HG03558 (cell line): Measurements from ENCODE around the gene SIGLEC7.

Experiments used
- ATAC-seq: cut with Tn5 transposase; IDR thresholded peaks from one replicate; pipeline ENCODE4 v1.9.1; 2021; ENCODE audit warnings: moderate number of reproducible peaks; ENCODE audit not compliant: unreplicated experiment; ENCODE audit errors: extremely low read depth

The SIGLEC7 gene

DNA sequence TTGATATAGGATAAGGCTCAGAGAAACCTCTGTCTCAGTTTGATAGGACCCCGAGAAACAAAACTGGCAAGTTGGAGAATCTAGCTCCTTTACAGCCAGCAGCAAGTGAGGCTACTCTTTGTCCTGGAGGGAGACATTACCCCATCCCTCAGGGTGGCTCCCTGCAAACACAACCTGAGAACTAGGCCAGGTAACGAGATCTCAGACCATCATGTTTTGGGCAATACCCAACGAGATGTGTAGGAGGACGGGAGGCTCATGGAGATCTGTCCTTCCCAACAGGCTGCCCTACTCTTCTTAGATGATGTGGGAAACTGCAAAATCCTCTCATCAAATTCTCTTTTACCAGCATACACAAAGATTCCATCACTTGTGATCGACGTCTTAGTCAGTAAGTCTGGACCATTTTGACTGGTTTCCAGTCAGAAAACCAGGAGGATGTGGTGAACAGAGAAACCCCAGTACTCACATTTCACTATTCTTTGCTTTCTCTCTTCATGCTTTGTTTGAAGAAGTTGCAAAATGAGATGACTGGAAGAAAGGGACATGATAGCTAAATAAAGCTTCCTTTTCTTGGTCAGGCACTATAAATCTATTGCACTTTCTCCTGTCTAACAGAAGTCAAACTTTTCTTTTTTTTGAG, 27.9 kb upstream of the SIGLEC7 start:
- ATAC-seq, result no peak

DNA sequence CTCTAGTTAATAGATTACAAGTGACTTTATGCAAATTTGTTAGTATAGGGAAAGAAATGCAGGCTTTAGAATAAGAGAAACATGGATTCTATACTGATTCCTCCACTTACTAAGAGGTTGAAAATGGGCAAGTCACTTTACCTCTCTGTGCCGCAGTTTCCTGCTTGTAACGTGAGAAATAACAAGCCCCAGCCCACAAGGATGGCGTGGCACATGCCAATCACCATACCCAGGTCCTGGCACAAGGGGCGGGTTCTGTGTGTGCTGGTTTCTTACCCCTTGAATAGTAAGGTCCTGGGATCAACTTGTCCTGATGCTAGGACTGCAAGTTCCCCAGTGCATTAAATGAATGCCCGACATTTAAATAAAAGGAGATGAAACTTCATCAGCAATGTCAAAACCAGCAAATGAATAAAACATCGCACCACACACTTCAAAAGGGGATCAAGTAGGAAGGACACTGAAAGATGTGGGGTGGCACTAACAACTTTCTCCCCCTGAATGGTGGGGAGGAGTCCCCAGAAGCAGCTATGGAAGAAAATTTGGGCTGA, 25.3 kb upstream of the SIGLEC7 start:
- no peak for ATAC-seq

DNA sequence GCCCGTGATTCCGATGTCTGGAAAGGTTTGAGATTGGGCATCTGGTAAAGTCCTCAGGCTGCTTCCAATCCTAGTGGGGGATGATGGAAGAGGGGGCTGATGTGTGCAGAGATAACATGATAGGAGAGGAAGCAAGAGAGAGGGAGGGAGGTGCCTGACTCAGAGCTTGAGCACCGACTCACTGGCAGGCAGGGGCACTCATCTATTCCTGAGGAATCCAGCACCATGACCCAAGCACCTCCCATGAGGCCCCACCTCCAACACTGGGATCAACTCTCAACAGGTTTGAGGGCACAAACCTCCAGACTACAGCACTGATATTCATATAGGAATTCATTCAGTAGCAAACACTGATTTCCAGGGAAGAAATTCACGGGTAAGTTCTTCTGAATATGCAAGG, 23.0 kb upstream of the SIGLEC7 start:
- ATAC-seq, result no peak

DNA sequence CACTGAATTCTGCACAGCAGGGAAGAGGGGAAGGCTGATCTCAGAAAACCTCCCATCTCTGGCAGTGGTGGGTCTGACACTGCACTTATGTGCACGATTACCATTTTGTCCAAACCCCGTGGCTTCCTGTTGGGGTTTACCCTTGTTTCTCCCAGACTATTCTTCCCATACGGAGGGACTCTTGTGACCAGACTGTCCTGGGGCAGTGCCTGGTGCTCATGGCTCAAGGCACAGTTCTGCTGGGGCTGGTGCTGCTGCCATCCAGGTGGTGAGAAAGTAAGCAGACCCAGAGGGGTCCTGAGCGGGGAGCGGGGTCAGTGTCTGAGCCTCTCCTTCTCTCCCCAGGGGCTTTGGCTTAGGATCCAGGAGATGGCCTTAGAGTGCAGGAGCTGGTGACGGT, 22.5 kb upstream of the SIGLEC7 start:
- ATAC-seq, result no peak

DNA sequence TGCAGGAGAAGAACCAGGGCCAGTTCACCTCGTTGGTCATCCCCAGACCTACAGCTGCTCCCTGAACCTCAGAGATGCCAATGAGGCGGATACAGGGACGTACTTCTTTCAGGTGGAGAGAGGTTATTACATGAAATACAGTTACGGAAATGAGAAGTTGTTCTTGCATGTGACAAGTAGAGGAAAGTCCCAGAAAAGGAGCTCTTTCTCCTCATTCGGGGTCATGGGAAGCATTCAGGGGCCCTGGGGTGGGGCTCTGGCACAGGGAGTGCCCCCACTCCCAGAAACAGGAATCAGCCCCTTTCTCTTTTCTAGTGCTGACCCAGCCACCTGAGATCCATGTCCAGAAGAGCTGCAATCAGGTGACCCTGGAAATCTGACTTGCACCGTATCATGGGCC, 21.9 kb upstream of the SIGLEC7 start:
- ATAC-seq, result no peak

DNA sequence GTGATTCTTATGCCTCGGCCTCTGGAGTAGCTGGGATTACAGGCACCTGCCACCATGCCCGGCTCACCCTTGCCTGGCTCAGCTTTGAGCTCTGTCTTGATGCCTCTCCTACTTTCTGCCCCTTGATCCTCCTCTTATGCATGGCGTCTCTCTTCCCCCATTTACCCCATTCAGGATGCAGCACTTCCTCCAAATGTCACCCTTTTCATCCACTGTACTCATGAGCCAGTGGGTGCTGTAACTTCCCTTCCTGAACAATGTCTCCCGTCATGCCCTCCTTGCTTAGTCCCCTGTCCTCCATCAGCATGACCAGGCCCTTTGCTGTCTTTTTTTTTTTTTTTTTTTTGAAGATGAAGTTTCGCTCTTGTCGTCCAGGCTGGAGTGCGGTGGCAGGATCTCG, 20.8 kb upstream of the SIGLEC7 start:
- no peak for ATAC-seq

DNA sequence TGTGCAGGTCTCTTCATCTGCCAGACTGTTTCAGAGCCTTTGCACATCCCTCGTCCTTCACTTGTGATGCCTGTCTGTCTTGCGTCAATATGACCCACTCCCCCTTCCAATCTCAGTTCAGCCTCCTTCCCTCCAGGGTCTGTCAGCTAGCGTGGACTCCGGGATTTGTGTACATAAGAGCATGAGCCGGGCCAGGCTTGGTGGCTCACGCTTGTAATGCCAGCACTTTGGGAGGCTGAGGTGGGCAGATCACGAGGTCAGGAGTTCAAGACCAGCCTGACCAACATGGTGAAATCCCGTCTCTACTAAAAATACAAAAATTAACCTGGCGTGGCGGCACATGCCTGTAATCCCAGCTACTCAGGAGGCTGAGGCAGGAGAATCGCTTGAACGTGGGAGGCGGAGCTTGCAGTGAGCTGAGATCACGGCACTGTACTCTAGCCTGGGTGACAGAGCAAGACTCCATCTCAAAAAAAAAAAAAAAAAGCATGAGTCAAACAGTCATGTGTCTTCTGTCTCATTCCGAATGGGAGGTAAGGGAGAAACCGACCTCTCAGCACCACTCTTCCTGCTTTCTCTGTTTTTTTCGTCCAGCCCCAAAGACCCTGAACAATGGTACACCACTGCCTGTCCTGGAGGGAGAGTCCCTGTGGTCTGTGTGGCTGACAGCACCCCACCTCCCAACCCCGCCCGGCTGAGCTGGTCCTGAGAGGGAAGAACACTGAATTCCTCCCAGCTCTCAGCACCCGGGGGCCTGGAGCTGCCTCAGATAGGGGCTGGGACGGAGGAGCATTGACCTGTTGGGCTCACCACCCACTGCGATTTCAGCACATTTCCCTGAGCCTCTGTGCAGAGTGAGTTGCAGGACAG, 19.8 kb upstream of the SIGLEC7 start:
- no peak for ATAC-seq

DNA sequence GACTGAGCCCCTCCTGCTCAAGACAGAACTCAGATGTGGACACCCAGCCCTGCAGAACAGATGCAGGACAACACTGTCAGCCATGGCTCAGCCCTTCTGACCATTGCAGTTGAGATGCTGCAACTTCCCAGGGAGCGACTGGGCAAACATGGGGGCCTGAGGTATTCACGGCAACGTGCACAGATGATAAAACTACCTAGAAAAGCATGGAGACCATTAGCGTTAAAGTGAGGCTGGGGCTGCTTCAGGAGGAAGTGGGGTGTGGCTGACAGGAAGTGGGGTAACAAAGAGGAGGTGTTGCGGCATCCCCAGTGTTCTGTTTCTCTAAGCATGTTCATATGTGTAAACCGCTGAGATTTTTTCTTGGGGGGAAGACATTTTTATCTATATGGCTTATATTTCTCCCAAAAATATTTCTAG, 18.7 kb upstream of the SIGLEC7 start:
- ATAC-seq, result no peak

DNA sequence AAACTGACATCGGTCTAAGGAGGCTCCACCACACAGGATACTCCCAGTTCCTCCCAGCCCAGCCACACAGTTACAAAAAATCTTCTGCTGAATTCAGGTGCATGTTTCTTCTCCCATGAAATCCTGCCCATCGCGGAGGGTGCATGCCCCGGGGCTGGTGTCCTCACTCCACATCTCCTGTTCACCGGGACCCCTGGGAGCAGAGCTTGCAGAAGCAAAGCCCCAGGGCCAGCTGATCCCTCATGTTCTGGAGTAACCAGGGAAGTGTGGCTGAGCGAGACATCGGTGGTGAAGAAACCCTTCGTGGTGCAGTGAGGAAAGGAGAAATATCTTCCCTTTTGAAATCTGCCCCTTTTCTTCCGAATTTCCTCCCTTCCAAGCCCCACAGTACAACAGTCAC, 18.3 kb upstream of the SIGLEC7 start:
- no peak for ATAC-seq

DNA sequence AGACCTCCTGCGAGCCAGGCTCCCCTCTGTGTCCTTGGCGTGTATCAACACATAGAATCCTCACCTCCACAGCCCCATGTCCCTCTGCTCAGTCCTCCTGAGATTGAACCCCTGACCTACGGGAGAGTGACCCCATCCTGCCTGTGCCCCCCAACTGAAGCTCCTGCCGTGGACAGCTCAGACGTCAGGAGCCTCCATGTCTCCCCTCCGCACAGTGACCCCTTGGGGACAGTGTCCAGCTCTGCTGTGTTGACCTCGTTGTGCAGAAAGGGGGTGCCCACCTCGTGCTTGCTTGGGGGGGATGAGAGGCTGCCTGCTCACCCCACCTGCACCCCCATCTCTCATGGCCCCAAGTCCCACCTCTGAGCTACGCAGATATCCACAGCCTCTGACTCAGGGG, 17.9 kb upstream of the SIGLEC7 start:
- no peak for ATAC-seq

DNA sequence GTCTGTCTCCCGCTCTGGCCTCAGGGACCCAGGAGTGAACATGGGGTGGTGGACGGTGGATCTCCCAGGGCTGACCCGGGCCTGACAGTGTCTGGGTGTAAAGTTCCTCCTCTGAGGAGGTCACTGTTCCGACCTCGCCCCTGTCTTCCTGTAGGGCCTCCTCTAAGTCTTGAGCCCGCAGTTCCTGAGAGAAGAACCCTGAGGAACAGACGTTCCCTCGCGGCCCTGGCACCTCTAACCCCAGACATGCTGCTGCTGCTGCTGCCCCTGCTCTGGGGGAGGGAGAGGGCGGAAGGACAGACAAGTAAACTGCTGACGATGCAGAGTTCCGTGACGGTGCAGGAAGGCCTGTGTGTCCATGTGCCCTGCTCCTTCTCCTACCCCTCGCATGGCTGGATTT, 17.4 kb upstream of the SIGLEC7 start, which contains the start of gene SIGLEC9:
Gene SIGLEC9 (plus strand): TSS at position 178 of the 400 bp plus-strand sequence. CDS start 69 bp downstream, at position 247.
- no peak for ATAC-seq

DNA sequence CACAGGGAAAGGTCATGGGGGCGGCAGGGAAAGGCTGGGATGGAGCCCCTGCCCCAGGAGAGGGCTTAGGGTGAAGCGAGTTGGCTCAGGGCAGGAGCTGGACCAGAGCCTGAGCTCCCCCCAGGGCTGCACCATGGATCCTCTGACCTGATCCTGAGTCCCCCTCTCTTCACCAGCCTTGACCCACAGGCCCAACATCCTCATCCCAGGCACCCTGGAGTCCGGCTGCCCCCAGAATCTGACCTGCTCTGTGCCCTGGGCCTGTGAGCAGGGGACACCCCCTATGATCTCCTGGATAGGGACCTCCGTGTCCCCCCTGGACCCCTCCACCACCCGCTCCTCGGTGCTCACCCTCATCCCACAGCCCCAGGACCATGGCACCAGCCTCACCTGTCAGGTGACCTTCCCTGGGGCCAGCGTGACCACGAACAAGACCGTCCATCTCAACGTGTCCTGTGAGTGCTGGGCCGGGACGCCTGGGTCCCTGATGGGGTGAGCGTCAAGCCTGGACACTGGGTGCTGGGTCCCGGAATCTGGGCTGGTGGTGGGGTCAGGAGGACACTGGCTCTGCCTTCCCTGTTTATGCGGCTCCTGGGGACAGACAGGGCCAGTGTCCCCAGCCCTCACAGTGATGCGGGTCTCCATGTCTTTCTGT, 16.6 kb upstream of the SIGLEC7 start:
- ATAC-seq, result no peak

DNA sequence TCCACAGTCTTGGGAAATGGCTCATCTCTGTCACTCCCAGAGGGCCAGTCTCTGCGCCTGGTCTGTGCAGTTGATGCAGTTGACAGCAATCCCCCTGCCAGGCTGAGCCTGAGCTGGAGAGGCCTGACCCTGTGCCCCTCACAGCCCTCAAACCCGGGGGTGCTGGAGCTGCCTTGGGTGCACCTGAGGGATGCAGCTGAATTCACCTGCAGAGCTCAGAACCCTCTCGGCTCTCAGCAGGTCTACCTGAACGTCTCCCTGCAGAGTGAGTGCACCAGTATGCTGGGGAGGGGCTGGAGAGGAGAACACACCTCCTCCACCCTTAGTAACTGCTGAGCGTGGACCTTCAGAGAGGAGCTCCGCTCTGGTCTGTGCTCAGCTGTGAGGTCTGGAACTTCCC, 15.1 kb upstream of the SIGLEC7 start:
- no peak for ATAC-seq

DNA sequence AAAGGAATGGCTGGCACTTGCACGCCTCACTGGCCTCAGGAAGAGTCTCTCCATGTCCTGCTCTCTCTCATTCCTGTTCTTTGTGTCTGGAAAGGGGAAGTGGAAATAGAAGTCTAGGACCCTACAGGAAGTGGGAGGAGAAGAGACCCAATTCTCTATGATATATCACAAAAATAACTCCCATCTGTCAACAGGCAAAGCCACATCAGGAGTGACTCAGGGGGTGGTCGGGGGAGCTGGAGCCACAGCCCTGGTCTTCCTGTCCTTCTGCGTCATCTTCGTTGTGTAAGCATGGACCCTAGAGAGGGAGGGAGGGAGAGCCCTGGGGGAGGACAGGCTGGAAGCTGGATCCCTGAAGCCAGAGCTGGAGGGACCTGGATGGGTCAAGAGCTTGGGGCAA, 14.3 kb upstream of the SIGLEC7 start:
- ATAC-seq, result no peak

DNA sequence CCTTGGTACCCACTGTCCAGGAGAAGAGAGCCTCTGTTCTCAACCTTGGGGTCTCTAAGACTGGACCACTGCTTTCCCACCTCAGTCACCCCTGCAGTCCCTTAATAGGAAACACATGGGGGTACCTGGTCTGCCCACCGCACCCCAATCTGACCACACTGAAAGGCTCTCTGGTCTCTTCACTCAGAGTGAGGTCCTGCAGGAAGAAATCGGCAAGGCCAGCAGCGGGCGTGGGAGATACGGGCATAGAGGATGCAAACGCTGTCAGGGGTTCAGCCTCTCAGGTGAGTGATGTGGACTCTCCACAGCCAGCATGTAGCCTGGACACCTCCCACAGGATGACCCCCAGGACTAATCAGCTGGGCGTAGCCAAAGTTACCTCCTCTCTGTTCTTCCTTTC, 13.9 kb upstream of the SIGLEC7 start:
- no peak for ATAC-seq

DNA sequence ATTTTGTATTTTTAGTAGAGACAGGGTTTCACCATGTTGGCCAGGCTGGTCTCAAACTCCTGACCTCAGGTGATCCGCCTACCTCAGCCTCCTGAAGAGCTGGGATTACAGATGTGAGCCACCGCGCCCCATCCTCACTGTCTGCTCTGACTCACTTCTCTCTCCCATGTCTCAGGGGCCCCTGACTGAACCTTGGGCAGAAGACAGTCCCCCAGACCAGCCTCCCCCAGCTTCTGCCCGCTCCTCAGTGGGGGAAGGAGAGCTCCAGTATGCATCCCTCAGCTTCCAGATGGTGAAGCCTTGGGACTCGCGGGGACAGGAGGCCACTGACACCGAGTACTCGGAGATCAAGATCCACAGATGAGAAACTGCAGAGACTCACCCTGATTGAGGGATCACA, 12.4 kb upstream of the SIGLEC7 start:
- no peak for ATAC-seq

DNA sequence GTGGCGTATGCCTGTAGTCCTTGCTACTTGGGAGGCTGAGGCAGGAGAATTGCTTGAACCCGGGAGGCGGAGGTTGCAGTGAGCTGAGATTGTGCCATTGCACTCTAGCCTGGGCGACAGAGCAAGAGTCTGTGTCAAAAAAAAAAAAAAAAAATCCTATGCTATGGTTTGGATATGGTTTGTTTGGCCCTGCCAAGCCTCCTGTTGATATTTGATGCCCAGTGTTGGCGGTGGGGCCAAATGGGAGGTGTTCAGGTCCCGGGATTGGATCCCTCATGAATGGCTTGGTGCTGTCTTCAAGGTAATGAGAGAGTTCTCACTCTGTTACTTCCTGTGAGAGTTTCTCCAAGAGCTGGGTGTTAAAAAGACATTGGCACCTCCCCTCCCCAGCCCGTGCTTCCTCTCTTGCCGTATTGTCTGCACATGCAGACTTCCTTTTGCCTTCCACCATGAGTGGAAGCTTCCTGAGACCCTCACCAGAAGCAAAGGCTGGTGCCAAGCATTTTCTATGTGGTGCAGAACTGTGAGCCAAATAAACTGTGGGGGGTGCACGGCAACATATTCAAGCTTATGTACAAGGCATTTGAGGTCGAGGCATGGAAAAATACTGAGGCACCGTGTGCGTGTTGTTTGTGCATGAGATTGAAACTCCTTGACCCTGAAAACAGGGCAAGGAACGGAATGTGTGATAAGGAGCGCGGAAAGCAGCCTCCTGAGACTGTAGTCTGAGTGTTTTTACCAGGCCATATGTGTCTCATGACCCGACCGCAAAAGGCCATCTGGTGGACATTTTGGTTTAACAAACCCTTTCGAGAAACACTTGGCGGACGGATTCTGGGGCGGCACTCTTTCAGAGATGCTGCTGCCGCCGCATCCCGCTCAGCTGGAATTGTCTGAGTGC, 10.1 kb upstream of the SIGLEC7 start:
- ATAC-seq, result no peak

DNA sequence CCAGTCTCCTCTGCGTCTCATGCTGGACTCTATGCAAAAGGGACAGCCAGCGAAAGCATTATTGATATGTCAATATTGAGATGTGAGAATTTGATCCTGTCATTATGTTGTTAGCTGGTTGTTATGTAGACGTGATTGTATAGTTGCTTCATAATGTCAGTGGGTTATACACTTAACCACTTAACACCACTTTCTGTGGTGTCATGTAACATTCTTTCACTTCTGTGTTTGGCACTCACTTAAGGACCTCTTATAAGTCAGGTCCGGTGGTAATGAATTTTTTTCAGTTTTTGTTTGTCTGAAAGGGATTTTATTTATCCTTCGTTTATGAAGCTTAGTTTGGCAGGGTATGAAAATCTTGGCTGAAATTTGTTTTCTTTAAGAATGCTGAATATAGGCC, 7.1 kb upstream of the SIGLEC7 start:
- ATAC-seq, result no peak

DNA sequence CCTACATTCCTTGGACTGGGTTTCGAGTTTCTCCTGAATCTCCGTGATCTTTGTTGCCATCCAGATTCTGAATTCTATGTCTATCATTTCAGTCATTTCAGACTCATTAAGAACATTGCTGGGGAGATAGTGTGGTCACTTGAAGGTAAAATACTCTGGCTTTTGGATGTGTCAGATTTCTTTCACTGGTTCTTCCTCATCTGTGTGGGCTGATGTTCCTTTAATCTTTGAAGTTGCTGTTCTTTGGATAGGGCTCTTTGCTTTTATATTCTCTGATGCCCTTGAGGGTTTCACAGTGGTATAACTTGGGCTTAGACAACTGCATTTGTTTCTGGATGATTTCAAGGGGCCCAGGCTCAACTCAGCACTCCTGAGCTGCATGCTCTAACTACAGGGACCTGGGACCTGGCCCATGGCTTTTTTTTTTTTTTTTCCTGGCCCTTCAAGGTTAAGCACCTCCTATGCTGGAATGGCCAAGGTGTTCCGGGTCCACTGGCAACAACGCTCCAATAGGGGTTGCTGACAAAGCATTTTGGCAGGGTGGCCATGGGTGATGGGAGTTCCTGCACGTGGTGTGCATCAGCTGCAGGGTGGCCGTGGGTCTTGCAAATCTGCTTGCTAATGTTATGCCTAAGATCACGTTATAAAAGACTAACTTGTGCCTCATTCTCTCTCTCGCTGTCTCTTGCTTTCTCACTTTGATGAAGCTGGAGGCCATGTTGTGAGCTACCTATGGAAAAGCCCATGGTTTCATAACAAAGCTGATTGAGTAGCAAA, 5.9 kb upstream of the SIGLEC7 start:
- no peak for ATAC-seq
